Left renal pelvis (tissue), 4 donors: Measurements from ENCODE around the gene PLCD3. TPM values are rescaled to one million over a fixed set of nuclear protein-coding genes. Genes with fewer than 3 reads are reported as not detected.
A peak's percentile ranks its signal among the peaks of the same experiment; 100 is the strongest.

Experiments used
- DNase-seq, 4 donors: peaks; one replicate each; pipeline ENCODE4 v3.0.0-alpha.2; 2013; ENCODE audit warnings: low read depth in 4 of 4, low spot score in 3 of 4
- polyA plus RNA-seq, 4 donors: library from polyadenylated mRNA; unstranded; fragments of 120-200 nt; gene quantifications; one replicate each; pipeline ENCODE4 v1.2.1, GENCODE V29; 2013; ENCODE audit not compliant: insufficient read length in 4 of 4

PLCD3 gene
- polyA plus RNA-seq, 4 donors: 25.8 to 106 (median 30.2) TPM

GRCh38 chr17:45150911-45151809 is 18.8 kb upstream of the PLCD3 start:
- no peak for DNase-seq

GRCh38 chr17:45149669-45150664 is 17.7 kb upstream of the PLCD3 start:
- DNase-seq: no peak

GRCh38 chr17:45149037-45149668 is 16.8 kb upstream of the PLCD3 start:
- peak in 1 of 4 donors; percentile 86 for DNase-seq

GRCh38 chr17:45148183-45149036 is 16.1 kb upstream of the PLCD3 start, which contains the start of gene HEXIM1:
Gene HEXIM1 (plus strand): TSS chr17:45148475. CDS start chr17:45149191, 716 bp downstream.
- peak; percentile 99 to 100 (median 100) for DNase-seq

GRCh38 chr17:45147581-45148182 is 15.4 kb upstream of the PLCD3 start:
- peak; percentile 84 to 92 (median 91) for DNase-seq

- DNase-seq: peak in 1 of 4 donors; percentile 75
These were observed 14.7 kb upstream of the PLCD3 start for GRCh38 chr17:45146890-45147580.

GRCh38 chr17:45146592-45146889 is 14.2 kb upstream of the PLCD3 start:
- no peak for DNase-seq

GRCh38 chr17:45146166-45146565 is 13.9 kb upstream of the PLCD3 start:
- no peak for DNase-seq

- DNase-seq: no peak
These were observed 12.7 kb upstream of the PLCD3 start for GRCh38 chr17:45145035-45145389.

GRCh38 chr17:45144199-45145034 is 12.1 kb upstream of the PLCD3 start:
- DNase-seq: no peak

GRCh38 chr17:45143767-45144198 is 11.5 kb upstream of the PLCD3 start:
- peak in 1 of 4 donors; percentile 55 for DNase-seq

GRCh38 chr17:45143094-45143670 is 10.9 kb upstream of the PLCD3 start:
- no peak for DNase-seq

GRCh38 chr17:45139533-45139920 is 7.2 kb upstream of the PLCD3 start:
- DNase-seq: no peak

- DNase-seq: no peak
These were observed 6.7 kb upstream of the PLCD3 start for GRCh38 chr17:45138911-45139532.

- no peak for DNase-seq
These were observed 5.4 kb upstream of the PLCD3 start for GRCh38 chr17:45137561-45138305.

GRCh38 chr17:45136846-45137560 is 4.7 kb upstream of the PLCD3 start:
- no peak for DNase-seq
